NCI-H146 treated with DMSO at 0.1 percent for 48 hours (cell line): ENCODE results near the gene ASMT.
"Not testable (repeated sequence)": the region's sequence is repeated elsewhere in the genome, so short reads cannot be mapped to it uniquely, and the experiment has no call there.

Experiments
- DNase-seq: peaks from one replicate; lab custom pipeline; 2025; ENCODE audit not compliant: unreplicated experiment; lab: John Stamatoyannopoulos, UW

The ASMT gene

GRCh38 chrX:1597345-1598020 is 17.4 kb upstream of the ASMT start:
- no peak for DNase-seq

- no peak for DNase-seq
These were observed 16.6 kb upstream of the ASMT start for GRCh38 chrX:1598021-1598875.

- no peak for DNase-seq
These were observed 15.7 kb upstream of the ASMT start for GRCh38 chrX:1598876-1599790.

GRCh38 chrX:1599791-1600405 is 15.0 kb upstream of the ASMT start:
- DNase-seq: no peak

- DNase-seq: no peak
These were observed 14.3 kb upstream of the ASMT start for GRCh38 chrX:1600406-1601050.

- DNase-seq: no peak
These were observed 13.7 kb upstream of the ASMT start for GRCh38 chrX:1601051-1601767.

- no peak for DNase-seq
These were observed 13.1 kb upstream of the ASMT start for GRCh38 chrX:1601768-1602085.

- DNase-seq: no peak
These were observed 12.6 kb upstream of the ASMT start for GRCh38 chrX:1602299-1602698.

GRCh38 chrX:1606496-1606895 is 8.4 kb upstream of the ASMT start:
- no peak for DNase-seq

- no peak for DNase-seq
These were observed 5.5 kb upstream of the ASMT start for GRCh38 chrX:1609311-1609710.

GRCh38 chrX:1609762-1610161 is 5.1 kb upstream of the ASMT start:
- no peak for DNase-seq

GRCh38 chrX:1610166-1610565 is 4.7 kb upstream of the ASMT start:
- no peak for DNase-seq

GRCh38 chrX:1610736-1611135 is 4.1 kb upstream of the ASMT start:
- DNase-seq: no peak

GRCh38 chrX:1612641-1613286 is 2.1 kb upstream of the ASMT start:
- DNase-seq: no peak

- DNase-seq: no peak
These were observed 3.8 kb downstream of the ASMT start for GRCh38 chrX:1618689-1619088.

- DNase-seq: no peak
These were observed 8.8 kb downstream of the ASMT start for GRCh38 chrX:1623691-1624090.

- DNase-seq: not testable (repeated sequence)
These were observed 9.4 kb downstream of the ASMT start for GRCh38 chrX:1624158-1624860.

GRCh38 chrX:1624861-1625215 is 10.0 kb downstream of the ASMT start:
- DNase-seq: not testable (repeated sequence)

- DNase-seq: no peak
These were observed 14.4 kb downstream of the ASMT start for GRCh38 chrX:1629244-1629643.
